CD4-positive, alpha-beta T cell (primary cell): ENCODE data around the gene ZNF695. TPM values are rescaled to one million over a fixed set of nuclear protein-coding genes. Genes with fewer than 3 reads are reported as not detected.
"Not testable (repeated sequence)": the region's sequence is repeated elsewhere in the genome, so short reads cannot be mapped to it uniquely, and the experiment has no call there.

Source experiments
- ATAC-seq: fragments of 200-7000 bp; cut with Tn5 transposase; one replicate; pipeline ENCODE4 v1.10.0; 2022; ENCODE audit warnings: mild to moderate bottlenecking; ENCODE audit not compliant: poor library complexity
- CTCF ChIA-PET: fragments of 350-600 bp; sonication (Branson Sonifier 250); formaldehyde crosslinking; loops from one replicate; lab custom pipeline; 2021; ENCODE audit warnings: antibody characterized with exemption, inconsistent platforms; lab: Charles Lee
- POLR2A ChIA-PET: fragments of 350-600 bp; sonication (Branson Sonifier 250); formaldehyde crosslinking; loops from one replicate; lab custom pipeline; 2021; ENCODE audit warnings: antibody characterized with exemption, inconsistent platforms; lab: Charles Lee
- DNase-seq, 14 experiments: peaks; one replicate each; pipeline ENCODE4 v3.0.0-alpha.2; 2013 to 2020; ENCODE audit warnings: mixed read lengths in 2 of 14
- H3K27ac ChIP-seq, 2 donors: one replicate each; pipeline versions ENCODE4 v1.5.1 to v1.7.0; 2013; ENCODE audit warnings: low read length in 2 of 2, low read depth in 1 of 2, mild to moderate bottlenecking in 1 of 2
- H3K27me3 ChIP-seq, 2 experiments: 1 replicate in 1 of 2; 2 replicates in 1 of 2; pipeline versions ENCODE4 v1.6.1 to v1.7.0; 2013; ENCODE audit warnings: low read length in 2 of 2, control low read depth in 1 of 2, mild to moderate bottlenecking in 1 of 2, moderate library complexity in 1 of 2; ENCODE audit not compliant: insufficient read depth in 2 of 2, control insufficient read depth in 1 of 2
- H3K36me3 ChIP-seq: one replicate; pipeline ENCODE4 v1.6.1; 2013; ENCODE audit warnings: low read length, control low read depth; ENCODE audit not compliant: insufficient read depth
- H3K4me1 ChIP-seq: one replicate; pipeline ENCODE4 v1.6.1; 2013; ENCODE audit warnings: low read length, control low read depth; ENCODE audit not compliant: insufficient read depth
- H3K4me3 ChIP-seq: one replicate; pipeline ENCODE4 v1.5.1; 2013; ENCODE audit warnings: mild to moderate bottlenecking, low read length, moderate library complexity
- H3K9me3 ChIP-seq, 2 experiments: 1 replicate in 1 of 2; 2 replicates in 1 of 2; pipeline versions ENCODE4 v1.6.1 to v1.7.0; 2013; ENCODE audit warnings: low read length in 2 of 2, mild to moderate bottlenecking in 2 of 2, control low read depth in 1 of 2, moderate library complexity in 1 of 2; ENCODE audit not compliant: control insufficient read depth in 1 of 2, insufficient read depth in 1 of 2
- H3K27ac Mint-ChIP-seq: one replicate; pipeline ENCODE4 v1.8.0; 2020; ENCODE audit warnings: mixed read lengths
- H3K27me3 Mint-ChIP-seq: one replicate; pipeline ENCODE4 v1.8.0; 2021; ENCODE audit warnings: mixed read lengths
- H3K36me3 Mint-ChIP-seq: one replicate; pipeline ENCODE4 v1.8.0; 2021; ENCODE audit warnings: low read depth, mixed read lengths
- H3K4me1 Mint-ChIP-seq: one replicate; pipeline ENCODE4 v1.8.0; 2021; ENCODE audit warnings: low read depth, mixed read lengths
- H3K4me3 Mint-ChIP-seq: one replicate; pipeline ENCODE4 v1.8.0; 2020; ENCODE audit warnings: mild to moderate bottlenecking, mixed read lengths
- H3K9me3 Mint-ChIP-seq: one replicate; pipeline ENCODE4 v1.8.0; 2020; ENCODE audit warnings: mixed read lengths
- CTCF ChIP-seq: fragments of 200-600 bp; IDR thresholded peaks from one replicate; pipeline ENCODE4 v1.8.0; 2022; ENCODE audit warnings: antibody characterized with exemption, mild to moderate bottlenecking
- intact Hi-C, 2 experiments: fragments of 100-400 bp; cut with DNase I in 1 of 2; cut with micrococcal nuclease in 1 of 2; formaldehyde crosslinking; loops; one replicate each; pipeline versions ENCODE4 v1.15.1 to v1.9.0; 2023 to 2025; cut with DNase I, micrococcal nuclease
- total RNA-seq, 174 experiments: library from RNA in 2 of 174; stranded (reverse) in 2 of 174; gene quantifications; one replicate each; pipeline ENCODE4 v1.2.3 and lab custom pipeline; 2021 to 2026

ZNF695 gene
- total RNA-seq, 2 experiments from 2014 or later, result not detected

- H3K36me3 ChIP-seq, result peaks cover 23% of the 10 kb centered on the region
- Mint-ChIP-seq H3K27me3 (no peaks in the 10 kb centered on the region), H3K4me1 (no peaks in the 10 kb centered on the region), H3K27ac (no peak overlapping the region), H3K36me3 (peaks cover 94% of the 10 kb centered on the region), H3K9me3 (peaks cover 11% of the 10 kb centered on the region), H3K4me3 (no peak overlapping the region)
- no peaks in the 10 kb centered on the region for H3K27me3 ChIP-seq
- ChIA-PET POLR2A (no interaction called here), CTCF (no interaction called here)
- intact Hi-C loops, result no loop called here
- no peak overlapping the region for H3K4me3 ChIP-seq
- no peak for ATAC-seq
- H3K4me1 ChIP-seq, result no peaks in the 10 kb centered on the region
- no peak for TF ChIP-seq CTCF
- no peak for DNase-seq
- no peak overlapping the region for H3K27ac ChIP-seq
- peaks cover 19 to 90% of the 10 kb centered on the region in 2 experiments for H3K9me3 ChIP-seq
Observed at GRCh38 chr1:247037511-247038320, 29.9 kb upstream of the ZNF695 start.

GRCh38 chr1:247032306-247032705 is 24.4 kb upstream of the ZNF695 start:
- peaks cover 35 to 67% of the 10 kb centered on the region in 2 experiments for H3K9me3 ChIP-seq
- H3K27me3 Mint-ChIP-seq, ATAC-seq, DNase-seq, H3K27me3 ChIP-seq, H3K4me1 ChIP-seq, H3K36me3 ChIP-seq, POLR2A ChIA-PET, H3K4me1 Mint-ChIP-seq, CTCF ChIA-PET, H3K4me3 Mint-ChIP-seq, intact Hi-C loops, H3K27ac ChIP-seq, H3K4me3 ChIP-seq, H3K27ac Mint-ChIP-seq: not testable (repeated sequence)
- Mint-ChIP-seq H3K9me3 (peaks cover 10% of the 10 kb centered on the region), H3K36me3 (peaks cover 64% of the 10 kb centered on the region)

GRCh38 chr1:247024658-247025057 is 16.8 kb upstream of the ZNF695 start:
- H3K4me1 Mint-ChIP-seq, H3K27me3 Mint-ChIP-seq, H3K27me3 ChIP-seq, ATAC-seq, POLR2A ChIA-PET, H3K4me3 Mint-ChIP-seq, CTCF ChIA-PET, intact Hi-C loops, H3K4me1 ChIP-seq, H3K36me3 ChIP-seq, H3K27ac Mint-ChIP-seq, H3K4me3 ChIP-seq, H3K27ac ChIP-seq, DNase-seq: not testable (repeated sequence)
- H3K9me3 ChIP-seq, result peaks cover 21 to 24% of the 10 kb centered on the region in 2 experiments
- Mint-ChIP-seq H3K9me3 (peaks cover 19% of the 10 kb centered on the region), H3K36me3 (peaks cover 26% of the 10 kb centered on the region)

GRCh38 chr1:247013391-247013790 is 5.5 kb upstream of the ZNF695 start:
- intact Hi-C loops, result no loop called here
- DNase-seq (no peak), ATAC-seq (no peak)
- ChIA-PET POLR2A (no interaction called here), CTCF (no interaction called here)
- H3K9me3 ChIP-seq, result peaks cover 4 to 35% of the 10 kb centered on the region in 2 experiments
- no peak for TF ChIP-seq CTCF
- Mint-ChIP-seq H3K4me3 (no peak overlapping the region), H3K9me3 (peaks cover 12% of the 10 kb centered on the region), H3K36me3 (no peaks in the 10 kb centered on the region), H3K27me3 (peaks cover 6% of the 10 kb centered on the region), H3K27ac (no peak overlapping the region), H3K4me1 (no peaks in the 10 kb centered on the region)
- no peaks in the 10 kb centered on the region for H3K4me1 ChIP-seq
- H3K27me3 ChIP-seq, result peaks cover under 1 to 7% of the 10 kb centered on the region in 2 experiments
- H3K36me3 ChIP-seq, result no peaks in the 10 kb centered on the region
- no peak overlapping the region for H3K4me3 ChIP-seq
- no peak overlapping the region for H3K27ac ChIP-seq
